SK-N-MC (cell line): ENCODE measurements around the gene HAP1.

Experiments used
- EZH2 ChIP-seq: fragments of 200-600 bp; sonication (generic); IDR thresholded peaks from one replicate; pipeline ENCODE4 v1.6.1; 2017; ENCODE audit warnings: antibody characterized with exemption
- POLR2AphosphoS5 ChIP-seq: IDR thresholded peaks from 2 replicates; pipeline ENCODE4 v1.6.1; 2012; ENCODE audit warnings: mild to moderate bottlenecking, low read depth, low read length, borderline replicate concordance

DNA sequence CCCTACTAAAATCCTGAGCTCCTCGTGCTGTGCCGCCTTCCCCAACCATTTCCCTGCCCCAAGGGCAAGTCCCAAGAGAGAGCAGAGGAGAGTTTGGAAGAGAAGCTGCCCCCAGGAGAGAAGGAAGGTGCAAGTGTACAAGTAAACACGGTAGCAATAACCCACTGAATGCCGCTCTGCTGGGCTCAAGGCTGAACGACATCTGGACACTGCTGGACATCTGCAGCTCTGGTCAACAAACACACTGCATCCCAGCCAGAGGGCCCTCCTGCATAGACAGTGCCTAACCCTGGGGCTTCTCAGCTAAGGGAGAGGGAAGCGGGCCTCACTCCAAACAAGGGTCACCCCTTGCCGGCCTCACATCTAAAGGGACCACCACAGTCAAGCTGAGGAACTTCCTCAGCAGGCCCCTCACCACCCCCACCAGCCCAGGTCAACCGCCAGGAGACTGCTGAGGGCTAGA, 39.3 kb upstream of the HAP1 start:
- no peak for TF ChIP-seq EZH2
- no peak for TF ChIP-seq POLR2AphosphoS5
